Stimulated activated CD4-positive, alpha-beta T cell treated with anti-CD3 and anti-CD28 coated beads, Interleukin-4, amount 100 ng/mL, for 48 hours (primary cell): Measurements from ENCODE around the gene SLC25A48.
"Not testable (repeated sequence)": the region's sequence is repeated elsewhere in the genome, so short reads cannot be mapped to it uniquely, and the experiment has no call there.

Source experiments
- DNase-seq, 2 donors: peaks; one replicate each; pipeline ENCODE4 v3.0.0-alpha.2; 2020; ENCODE audit warnings: low read depth in 2 of 2

SLC25A48 gene

GRCh38 chr5:135857630-135858311 lies 23.3 kb downstream of the SLC25A48 start:
- DNase-seq: no peak

DNA sequence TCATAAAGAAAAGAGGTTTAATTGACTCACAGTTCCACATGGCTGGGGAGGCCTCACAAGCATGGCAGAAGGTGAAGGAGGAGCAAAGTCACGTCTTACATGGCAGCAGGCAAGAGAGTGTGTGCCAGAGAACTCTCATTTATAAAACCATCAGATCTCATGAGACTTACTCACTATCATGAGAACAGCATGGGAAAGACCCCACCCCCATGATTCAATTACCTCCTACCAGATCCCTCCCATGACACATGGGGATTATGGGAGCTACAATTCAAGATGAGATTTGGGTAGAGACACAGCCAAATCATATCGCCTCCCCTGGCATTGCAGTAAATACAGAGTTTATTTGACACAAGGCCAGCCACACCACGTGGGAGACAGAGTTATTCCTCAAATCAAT lies 24.7 kb downstream of the SLC25A48 start:
- not testable (repeated sequence) for DNase-seq

DNA sequence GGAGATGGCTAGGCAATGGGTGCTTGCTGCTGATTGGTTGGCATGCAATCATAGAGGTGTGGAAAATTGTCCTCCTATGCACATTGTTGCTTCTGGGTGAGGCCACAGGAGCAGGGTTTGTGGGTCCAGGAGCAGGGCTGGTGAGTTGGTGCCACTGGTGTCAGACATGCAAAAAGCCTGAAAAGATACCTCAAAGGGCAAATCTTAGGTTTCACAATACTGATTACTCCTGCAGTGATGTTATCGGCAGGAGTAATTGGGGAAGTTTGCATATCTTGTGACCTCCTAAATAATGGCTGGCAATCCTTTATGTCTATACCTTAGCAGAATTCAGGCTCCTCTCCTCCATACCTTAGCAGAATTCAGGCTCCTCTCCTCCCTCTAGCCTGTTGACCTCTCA lies 25.2 kb downstream of the SLC25A48 start:
- no peak for DNase-seq

DNA sequence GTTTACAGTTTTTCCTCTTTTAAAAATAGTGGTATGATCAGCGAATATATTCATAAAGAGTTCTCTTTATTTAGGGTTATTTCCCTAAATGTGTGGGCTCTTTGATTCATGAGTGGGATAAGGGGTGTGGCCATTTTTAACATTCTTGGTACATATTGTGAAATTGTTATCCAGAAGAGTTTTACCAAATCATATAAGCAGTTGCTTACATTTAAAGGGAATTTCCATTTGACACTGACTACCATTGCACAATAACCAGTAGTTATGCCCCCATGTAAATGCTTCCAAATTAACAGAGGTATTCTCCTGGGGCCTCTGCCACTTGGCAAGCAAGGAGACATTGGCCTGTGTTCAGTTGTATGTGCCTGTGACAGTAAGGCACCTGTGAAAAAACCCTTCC lies 27.2 kb downstream of the SLC25A48 start:
- no peak for DNase-seq

- no peak for DNase-seq
Observed at GRCh38 chr5:135862086-135862485, 27.6 kb downstream of the SLC25A48 start.

DNA sequence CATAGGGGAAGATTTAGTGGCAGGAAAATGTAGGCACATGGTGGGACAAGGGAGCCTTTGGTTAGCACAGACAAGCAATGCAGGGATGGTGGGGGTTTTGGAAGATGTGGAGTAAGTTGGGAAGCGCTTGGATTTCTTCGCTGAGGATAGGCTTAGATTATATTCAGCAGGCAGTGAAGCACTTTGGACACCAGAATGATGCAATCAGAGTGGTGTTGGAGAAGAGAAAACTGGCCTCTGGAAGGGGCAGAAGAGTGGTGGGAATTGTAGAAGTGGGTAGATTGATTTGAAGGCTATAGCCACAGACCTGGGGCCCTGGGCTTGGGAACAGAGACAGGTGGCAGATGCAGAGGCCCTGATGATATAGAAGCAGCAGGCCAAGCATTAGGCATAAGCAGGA lies 28.3 kb downstream of the SLC25A48 start:
- no peak for DNase-seq

GRCh38 chr5:135864503-135865435 lies 30.3 kb downstream of the SLC25A48 start:
- no peak for DNase-seq

GRCh38 chr5:135866016-135866415 lies 31.6 kb downstream of the SLC25A48 start:
- no peak for DNase-seq

- DNase-seq: no peak
Observed at GRCh38 chr5:135867599-135867998, 33.1 kb downstream of the SLC25A48 start.

- no peak for DNase-seq
Observed at GRCh38 chr5:135868681-135869080, 34.2 kb downstream of the SLC25A48 start.

DNA sequence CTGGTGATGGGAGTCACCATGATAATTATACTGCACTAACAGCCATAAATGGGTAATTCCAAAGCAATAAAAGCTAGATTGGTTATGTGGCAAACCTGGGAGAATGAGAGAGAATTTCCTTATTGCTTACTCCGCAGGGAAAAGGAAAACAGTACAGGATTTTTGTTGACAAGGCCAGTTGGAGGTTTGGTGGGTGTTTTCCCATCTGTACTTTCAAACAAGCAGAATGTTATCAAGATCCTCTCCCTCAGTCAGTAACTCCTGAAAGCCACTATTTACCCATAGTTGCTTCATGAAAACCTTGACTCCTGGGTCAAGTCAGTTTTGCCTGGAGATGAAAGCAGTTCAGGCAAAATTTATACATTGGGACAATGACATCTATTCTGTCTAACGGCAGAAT lies 34.8 kb downstream of the SLC25A48 start:
- no peak for DNase-seq

DNA sequence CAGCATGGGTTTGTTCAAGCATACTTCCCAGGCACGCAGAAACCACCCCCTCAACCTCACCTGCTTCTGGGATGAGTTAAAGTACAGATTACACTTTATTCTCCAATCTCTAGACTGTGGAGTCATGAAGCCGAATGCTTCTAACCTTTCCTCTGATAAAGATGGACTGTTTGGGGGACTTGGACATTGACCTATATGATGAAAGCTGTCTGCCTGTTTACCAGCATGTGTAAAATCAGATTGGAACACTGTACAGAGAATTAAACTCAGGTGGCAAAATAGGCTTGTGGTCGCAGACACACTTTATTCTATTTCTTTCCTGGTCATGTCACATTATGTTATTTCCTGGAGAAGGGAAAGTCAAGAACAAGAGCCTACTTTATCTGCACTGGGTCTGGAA lies 35.5 kb downstream of the SLC25A48 start:
- no peak for DNase-seq

GRCh38 chr5:135871268-135871915 lies 36.9 kb downstream of the SLC25A48 start:
- DNase-seq: no peak

- DNase-seq: no peak
Observed at GRCh38 chr5:135873831-135874230, 39.4 kb downstream of the SLC25A48 start.

DNA sequence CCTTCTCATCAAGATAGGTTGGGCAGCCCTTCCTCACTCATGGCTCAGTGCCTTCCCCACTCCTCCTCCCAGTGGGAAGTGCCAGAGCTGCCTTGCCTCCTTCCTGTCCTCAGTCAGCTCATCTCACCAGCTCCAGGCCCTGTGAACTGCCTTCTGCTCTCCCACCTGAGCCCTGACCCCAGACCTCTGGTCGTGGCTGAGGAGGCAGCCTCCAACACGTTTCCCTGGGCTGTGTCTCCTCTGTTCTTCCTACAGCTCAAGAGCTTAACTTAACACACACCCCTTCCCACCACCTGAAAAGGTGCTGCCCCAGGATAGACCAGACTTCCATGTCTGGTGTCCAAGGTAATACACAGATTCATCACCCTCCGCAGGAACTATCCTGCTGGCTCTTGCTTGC lies 40.0 kb downstream of the SLC25A48 start:
- no peak for DNase-seq

GRCh38 chr5:135875567-135875966 lies 41.1 kb downstream of the SLC25A48 start:
- no peak for DNase-seq

GRCh38 chr5:135876146-135876545 lies 41.7 kb downstream of the SLC25A48 start:
- no peak for DNase-seq

- DNase-seq: no peak
Observed at GRCh38 chr5:135877570-135878155, 43.2 kb downstream of the SLC25A48 start.

DNA sequence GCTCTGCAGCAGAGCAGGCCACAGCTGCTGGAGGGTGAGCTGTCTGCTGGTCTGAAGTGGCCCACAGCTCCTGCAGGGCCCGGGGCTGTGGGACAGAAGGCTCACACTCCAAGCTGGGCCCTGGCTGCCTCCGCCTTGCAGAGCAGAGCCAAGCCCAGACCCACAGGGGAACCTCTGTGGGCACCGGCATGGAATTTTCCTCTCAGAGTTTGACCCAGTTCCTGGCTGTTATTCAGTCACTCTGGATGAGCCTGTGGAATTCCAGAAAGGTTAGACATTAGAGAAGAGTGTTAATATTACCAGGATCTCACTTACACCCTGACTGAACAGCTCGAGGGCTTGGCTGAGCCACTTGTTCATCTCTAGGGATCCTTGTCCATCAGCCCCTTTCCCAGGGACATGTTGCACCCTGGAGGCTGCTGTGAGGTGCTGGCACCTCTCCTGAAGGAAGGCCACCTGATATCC lies 43.7 kb downstream of the SLC25A48 start:
- DNase-seq: no peak

DNA sequence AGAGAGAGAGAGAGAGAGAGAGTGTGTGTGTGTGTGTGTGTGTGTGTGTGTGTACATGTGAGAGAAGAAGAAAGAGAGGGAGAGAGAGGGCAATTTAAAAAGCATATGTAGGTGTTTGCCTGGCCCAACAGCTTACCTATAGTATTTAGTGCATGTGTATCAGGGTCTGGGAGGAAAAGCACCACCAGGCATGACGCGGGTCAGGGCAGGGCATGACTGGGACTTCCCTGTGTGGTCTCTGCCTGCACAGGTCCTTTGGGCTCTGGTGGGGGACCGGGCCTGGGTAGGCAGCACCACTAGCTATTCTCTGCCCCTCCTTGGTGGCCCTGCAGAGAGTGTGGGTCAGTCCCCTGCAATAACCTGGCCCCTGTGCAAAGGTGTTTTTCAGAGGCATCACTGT lies 45.1 kb downstream of the SLC25A48 start:
- DNase-seq: no peak

GRCh38 chr5:135880278-135880677 lies 45.8 kb downstream of the SLC25A48 start:
- no peak for DNase-seq

- DNase-seq: no peak
Observed at GRCh38 chr5:135880801-135881200, 46.3 kb downstream of the SLC25A48 start.
